GM21526 (cell line): ENCODE data around the gene HES4.
"Not testable (repeated sequence)": the region's sequence is repeated elsewhere in the genome, so short reads cannot be mapped to it uniquely, and the experiment has no call there.

ENCODE experiments used
- ATAC-seq: cut with Tn5 transposase; IDR thresholded peaks from one replicate; pipeline ENCODE4 v1.9.1; 2021; ENCODE audit warnings: moderate library complexity; ENCODE audit not compliant: unreplicated experiment, low FRiP score

HES4 gene

DNA sequence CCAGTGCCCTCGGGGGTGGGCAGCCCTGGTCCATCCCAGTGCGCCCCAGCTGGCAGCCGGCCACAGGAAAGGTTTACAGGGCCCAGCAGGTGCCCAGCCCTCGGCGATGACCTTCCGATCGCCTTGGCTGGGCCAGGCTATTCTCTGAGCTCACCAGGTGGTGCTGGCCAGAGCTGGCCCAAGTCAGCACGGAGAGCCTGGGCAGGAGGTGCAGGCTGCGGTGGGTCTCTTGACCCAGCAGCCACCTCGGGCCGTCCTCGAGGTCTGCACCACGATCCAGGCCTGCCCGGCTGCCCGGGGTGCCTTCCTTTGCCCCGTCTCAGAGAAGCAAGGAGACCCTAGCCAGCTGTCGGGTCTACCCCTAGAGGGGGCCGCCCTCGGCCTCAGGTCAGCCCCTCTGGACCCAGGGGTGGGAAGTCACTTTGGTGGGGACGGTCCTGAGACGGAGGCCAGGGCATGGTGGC lies 18.4 kb downstream of the HES4 start:
- no peak for ATAC-seq

DNA sequence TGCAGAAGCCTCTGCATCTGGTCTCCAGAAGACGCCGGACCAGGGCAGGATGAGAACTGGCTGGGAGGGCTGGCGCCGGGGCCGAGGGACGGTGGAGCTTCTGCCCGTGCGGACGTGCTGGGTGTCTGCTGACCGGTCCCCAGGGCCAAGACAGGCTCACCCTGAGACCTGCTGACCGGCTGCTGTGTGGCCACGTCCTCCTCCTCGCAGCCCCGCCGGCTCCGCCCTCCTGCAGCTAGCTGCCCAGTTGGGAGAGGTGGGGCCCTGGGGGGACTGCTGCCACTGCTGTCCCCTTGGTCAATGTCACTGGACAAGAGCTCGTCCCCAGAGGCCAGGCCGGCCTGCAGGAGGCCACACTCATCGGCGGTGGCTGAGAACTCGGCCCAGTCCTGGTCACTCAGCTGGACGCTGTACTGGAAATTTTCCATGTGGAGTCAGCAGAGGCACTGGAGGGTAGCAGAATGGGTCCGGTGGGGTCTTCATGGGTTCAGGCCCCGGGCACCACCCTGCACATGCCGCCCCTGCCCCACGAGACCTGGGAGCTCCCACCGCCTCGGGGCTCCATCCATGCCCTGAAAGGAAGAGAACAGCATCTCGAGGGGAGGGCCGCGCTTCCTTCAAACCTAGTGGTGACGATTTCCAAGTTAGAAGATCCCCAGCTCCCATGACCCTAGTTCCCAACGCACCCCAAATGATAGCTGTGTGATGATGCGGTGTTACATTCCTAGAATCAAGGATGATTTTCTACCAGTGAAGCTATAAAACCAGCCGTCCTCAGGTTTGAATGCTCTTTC lies 19.1 kb downstream of the HES4 start:
- ATAC-seq, result no peak

DNA sequence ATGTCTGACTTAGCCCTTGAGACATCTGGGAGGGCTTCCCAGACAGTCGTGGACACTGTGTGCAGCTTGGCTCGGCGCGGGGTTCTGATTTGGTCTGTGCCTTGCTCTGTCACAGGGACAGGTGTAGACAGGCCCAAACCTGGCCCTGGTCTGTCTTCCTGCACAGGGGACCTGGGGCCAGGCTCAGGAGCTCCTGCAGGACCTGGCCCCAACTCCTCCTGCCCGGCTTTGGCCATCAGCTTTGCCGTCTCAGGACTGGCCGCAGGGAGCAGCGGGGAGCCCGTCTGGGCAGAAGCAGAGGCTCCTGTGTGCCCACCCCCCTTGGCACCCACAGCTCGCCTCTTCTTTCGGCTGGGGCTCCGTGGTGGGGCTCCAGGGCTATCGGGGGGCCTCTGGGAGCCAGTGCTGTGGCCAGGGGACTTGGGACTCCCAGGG lies 19.7 kb downstream of the HES4 start:
- ATAC-seq, result no peak

DNA sequence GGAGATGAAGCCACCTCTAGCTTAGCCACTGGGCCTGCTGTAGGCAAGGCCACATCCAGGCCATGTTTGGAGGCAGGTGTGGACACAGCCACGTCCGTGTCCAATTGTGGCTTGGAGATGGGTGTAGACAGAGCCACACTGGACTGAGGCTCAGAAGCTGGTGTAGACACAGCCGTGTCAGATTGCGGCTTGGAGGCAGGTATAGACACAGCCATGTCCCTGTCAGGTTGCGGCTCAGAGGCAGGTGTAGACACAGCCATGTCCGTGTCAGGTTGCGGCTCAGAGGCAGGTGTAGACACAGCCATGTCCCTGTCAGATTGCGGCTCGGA lies 20.2 kb downstream of the HES4 start:
- ATAC-seq, result no peak

DNA sequence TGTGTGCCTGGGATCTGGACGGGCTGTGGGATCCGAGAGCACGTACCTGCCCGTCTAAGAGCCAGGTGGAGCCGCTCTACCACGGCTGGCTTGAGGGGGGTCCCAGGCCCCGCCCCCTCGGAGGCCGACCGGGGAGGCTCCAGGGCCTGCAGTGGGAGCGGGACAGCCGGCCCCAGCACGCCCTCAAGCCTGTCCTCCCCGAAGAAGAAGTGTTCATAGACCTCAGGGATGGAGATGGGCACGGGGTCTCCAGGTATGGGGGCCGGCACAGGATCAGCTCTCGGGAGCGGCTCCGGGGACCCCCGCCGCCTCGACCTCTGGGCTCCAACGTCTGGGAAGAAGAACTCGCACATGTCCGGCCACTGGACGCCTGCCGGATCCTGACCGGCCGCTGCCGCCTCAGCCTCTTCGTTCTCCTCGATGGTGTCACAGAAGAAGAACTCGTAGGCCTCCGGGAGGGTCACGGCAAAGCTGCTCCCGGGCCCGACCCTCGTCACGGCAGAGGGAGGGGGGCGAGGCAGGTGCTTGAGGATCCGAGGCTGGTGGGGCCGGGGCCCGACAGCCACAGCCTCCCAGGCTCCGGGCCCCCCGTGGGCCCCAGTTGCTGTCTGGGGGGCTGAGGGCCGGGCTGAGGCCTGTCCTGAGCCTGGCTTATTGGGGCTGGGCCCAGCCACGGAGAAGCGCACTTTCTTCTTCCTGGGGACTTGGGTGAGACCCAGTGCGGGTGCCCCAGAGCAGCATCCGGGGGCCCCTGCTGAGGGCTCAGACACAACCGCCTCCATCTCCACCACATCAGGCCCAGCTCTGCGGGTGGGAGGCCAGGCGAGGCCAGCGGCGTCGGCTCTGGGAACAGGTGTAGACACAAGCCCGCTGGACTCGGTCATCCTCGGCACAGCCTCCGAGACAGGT lies 20.8 kb downstream of the HES4 start:
- no peak for ATAC-seq

DNA sequence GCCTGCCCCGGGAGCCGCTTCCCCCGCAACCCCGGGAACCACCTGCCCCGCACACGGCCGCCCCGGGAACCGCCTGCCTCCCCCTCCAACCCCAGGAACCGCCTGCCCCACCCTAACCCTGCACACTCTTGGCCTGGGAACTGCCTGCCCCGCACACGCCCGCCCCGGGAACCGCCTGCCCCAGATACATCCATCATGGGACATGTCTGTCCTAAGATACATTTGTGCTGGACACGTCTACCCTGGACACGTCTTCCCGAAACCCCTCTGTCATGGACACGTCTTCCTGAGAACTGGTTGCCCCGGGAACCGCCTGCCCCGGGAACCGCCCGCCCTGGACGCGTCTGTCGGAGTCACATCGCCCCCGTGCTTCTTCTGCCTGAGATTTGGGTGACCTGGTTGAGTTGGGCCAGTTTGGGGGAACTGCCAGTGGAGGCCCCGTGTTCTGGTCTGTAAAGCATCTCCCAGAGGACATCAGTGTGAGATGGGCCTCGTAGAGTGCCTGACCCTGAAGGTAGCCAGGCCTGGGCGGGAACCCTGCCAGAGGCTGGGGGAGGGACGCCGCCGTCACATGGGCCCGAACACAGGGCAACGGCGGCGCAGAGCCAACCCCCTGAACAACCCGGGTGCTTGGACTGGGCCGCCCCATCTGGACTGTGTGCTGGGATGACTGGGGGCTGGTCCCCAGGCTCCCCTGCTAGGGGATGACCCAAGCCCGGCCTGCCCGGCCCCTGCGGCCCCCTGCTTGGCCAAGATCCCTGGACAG lies 21.6 kb downstream of the HES4 start:
- no peak for ATAC-seq

DNA sequence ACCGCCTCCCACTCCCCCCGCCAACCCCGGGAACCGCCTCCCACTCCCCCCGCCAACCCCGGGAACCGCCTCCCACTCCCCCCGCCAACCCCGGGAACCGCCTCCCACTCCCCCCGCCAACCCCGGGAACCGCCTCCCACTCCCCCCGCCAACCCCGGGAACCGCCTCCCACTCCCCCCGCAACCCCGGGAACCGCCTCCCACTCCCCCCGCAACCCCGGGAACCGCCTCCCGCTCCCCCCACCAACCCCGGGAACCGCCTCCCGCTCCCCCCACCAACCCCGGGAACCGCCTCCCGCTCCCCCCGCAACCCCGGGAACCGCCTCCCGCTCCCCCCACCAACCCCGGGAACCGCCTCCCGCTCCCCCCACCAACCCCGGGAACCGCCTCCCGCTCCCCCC lies 23.1 kb downstream of the HES4 start:
- not testable (repeated sequence) for ATAC-seq

DNA sequence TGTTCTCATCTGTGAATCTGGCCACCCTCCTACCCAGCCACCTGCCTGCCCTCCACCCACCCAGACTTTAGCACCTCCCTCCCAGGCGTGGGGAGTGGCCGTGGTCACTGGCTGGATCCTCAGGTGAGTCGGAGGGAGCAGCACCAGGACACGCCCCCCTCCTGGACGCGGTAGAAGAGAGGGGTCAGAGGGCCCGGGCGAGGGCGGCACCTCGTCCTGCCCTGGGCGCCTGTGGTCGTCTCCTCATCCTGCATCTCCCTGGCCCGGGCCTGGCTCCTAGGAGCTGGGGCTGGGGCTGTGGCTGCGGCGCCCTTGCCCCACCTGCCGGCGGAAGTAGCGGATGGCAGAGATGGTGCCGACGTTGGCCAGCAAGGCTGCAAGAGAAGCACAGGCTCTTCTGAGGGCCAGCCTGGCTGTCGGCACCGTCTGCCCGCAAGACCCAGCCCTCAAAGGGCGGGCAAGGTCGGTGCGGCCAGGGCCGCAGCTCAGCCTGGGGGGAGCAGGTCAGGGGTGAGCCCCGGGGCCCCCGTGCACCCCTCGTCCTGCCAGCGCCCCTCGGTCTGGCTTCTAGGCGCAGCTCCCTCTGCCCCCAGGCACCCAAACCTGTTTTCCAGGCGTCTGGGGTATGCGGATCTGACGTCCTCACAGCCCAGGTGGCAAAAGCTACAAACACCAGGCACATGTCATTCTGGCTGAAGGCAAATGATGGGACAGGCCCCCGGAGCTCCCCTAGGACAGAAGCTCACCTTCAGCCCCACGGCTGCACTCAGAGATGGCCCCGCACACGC lies 23.8 kb downstream of the HES4 start:
- no peak for ATAC-seq

DNA sequence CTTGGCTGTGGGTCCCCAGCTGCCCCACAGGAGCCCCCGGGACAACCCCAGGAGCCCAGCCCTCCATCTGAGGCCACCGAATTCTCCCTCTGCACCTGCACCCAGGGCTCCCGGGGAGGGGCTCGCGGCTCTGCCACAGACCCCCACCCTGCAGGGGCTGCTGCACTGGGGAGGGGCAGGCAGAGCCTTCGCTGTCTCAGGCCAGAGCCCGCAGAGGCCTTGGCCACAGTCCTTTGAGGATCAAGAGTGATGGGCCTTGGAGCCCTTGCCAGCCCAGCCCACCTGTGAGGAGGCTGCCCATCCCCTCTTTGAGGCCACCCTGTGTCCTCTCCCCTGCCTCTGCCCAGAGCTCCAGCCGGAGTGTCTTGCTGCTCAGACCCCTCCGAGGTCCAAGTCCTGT lies 24.5 kb downstream of the HES4 start:
- no peak for ATAC-seq

DNA sequence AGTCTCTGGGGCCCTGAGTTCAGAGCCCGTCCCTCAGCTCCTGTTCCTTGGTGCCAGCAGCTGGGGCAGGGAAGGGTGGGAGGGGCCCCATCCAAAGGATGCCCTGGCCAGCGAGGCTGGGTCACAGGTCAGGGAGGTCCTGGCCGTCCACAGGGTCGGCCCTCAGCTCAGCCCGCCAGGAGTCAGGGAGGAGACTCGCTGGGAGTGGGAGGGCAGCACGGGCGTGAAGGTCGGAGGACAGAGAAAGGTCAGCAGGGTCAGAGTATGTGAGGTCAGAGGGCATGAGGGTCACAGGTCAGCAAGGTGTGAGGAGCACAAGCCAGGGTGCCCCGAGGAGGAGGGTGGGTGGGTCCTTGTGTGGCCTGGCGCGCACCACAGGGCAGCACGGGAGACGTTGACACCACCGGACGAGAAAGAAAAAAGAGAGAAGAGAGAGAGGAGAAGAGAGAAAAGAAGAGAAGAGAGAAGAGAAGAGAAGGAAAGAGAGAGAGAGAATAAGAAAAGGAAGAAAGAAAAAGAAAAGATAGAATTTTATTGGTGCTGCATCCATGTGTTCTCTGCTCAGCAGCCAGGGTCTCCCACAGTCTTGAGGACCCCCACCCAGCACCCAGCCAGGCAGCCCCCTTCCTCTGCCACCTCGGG lies 25.1 kb downstream of the HES4 start:
- no peak for ATAC-seq

DNA sequence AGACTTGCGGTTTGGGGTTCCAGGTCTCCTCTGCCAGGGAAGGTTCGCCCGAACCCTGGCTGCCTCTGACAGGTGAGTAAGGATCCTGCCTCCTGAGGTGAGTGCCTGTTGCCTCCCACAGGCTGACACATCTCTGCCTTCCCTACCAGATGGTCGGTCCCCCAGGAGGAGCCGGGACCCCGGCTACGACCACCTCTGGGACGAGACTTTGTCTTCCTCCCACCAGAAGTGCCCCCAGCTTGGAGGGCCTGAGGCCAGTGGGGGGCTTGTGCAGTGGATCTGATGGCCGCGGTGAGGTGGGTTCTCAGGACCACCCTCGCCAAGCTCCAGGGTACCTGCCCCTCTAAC lies 25.6 kb downstream of the HES4 start:
- no peak for ATAC-seq

DNA sequence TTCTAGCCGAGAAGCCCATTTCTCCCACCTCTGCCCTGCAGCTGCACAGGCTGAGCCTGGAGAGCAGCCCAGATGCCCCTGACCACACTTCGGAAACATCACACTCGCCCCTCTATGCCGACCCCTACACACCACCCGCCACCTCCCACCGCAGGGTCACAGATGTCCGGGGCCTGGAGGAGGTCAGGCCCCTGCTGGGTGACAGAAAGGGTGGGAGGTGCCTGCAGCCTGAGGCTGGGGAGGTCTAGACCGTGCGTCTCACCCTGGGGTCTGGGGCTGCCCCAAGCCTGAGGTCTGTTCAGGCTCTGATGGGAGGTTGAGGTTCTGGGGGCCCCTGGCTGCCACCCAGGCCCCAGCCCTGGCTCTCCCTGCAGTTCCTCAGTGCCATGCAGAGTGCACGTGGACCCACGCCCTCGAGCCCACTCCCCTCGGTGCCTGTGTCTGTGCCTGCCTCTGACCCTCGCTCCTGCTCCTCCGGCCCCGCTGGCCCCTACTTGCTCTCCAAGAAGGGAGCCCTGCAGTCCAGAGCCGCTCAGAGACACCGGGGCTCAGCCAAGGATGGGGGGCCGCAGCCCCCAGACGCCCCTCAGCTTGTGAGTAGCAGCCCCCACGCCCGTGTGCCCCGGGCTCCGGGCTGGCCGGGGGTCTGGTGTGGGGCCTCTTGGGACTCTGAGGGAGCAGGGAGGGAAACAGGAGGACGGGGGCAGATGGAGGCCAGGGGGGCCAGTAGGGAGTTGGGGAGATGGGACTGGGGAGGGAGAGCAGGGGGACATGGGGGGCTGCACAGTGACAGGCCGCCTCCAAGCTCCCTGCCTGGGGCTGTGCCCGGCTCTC lies 26.2 kb downstream of the HES4 start:
- no peak for ATAC-seq

DNA sequence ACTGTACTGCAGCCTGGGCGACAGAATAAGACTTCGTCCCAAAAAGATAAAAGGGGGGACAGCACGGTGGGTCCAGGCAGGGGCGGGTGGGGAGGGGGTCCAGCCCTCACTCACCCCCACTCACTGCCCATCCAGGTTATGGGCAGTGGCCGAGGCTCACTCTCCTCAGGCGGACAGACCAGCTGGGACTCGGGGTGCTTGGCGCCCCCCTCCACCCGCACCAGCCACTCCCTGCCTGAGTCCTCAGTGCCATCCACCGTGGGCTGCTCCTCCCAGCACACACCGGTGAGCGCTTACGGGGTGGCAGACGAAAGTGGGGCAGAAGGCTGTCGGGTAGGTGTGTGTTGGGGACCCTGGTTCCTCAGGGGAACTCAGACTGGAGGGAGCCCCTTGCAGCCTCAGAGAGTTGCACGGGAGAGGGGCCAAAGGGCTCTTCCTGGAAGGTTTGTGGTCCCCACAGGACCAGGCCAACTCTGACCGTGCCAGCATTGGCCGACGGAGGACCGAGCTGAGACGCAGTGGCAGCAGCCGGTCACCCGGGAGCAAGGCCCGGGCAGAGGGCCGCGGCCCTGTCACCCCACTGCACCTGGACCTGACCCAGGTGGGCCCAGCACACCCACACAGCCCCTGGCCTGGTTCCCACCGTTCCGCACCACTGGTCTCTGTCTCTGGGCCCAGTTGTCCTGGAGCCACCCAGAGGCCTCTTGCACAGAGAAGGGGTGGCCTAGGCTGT lies 27.0 kb downstream of the HES4 start:
- ATAC-seq, result no peak

DNA sequence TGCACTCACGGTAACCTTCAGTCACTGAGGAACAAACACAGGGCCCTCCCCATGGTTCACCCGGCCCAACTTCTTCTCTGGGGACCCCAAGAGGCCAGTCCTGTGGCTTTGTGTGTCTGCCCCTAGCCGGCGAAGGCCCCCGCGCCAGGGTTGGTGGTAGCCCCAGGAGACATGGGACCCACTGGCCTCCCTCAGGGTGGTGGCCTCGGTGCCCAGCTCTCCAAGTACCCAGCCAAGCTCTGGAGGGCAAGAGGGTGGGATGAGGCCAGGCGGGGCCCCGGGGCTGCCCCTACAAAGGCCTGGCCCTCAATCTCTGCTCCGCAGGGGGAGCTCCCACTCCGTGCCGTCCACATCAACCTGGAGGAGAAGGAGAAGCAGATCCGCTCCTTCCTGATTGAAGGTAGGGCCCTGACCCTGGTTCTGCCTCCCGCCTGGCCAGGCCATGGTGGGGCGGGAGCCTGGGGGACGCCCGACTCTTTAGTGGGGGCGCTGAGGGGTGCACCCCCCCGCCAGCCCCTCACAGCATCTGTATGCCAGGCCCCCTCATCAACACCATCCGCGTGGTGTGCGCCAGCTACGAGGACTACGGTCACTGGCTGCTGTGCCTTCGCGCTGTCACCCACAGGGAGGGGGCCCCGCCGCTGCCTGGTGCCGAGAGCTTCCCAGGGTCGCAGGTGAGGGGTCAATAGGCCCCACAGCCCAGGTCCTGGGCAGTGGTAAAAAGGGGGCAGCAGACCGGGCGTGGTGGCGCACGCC lies 28.0 kb downstream of the HES4 start:
- ATAC-seq, result no peak

DNA sequence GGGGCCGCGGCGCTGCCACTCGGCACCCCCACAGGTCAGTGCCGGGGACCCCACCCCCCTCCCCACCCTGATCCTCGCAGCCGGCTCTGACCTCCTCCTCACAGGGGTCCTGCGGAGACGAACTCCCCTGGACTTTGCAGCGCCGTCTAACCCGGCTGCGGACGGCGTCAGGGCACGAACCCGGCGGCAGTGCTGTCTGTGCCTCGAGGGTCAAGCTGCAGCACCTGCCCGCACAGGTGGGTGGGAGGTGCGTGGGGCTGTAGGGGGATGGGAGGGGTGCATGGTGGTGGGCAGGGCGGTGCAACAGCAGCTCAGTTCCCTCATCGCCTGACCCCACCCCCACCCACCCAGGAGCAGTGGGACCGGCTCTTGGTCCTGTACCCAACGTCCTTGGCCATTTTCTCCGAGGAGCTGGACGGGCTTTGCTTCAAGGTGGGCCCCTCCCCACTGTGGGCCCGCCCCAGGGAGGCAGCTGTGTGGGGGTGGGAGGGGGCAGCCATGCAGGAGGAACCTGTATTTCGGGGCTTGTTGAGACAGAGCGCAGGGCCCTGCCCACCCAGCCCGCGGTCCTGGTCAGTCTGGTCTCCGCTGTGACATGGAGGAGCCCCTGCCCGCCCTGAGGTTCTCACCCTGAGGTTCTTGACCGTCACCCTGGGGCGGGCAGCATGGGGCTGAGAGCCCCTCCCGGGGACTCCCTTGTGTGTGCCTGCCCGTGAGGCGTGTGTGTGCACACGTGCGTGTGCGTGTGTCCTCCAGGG lies 28.7 kb downstream of the HES4 start:
- ATAC-seq, result no peak

DNA sequence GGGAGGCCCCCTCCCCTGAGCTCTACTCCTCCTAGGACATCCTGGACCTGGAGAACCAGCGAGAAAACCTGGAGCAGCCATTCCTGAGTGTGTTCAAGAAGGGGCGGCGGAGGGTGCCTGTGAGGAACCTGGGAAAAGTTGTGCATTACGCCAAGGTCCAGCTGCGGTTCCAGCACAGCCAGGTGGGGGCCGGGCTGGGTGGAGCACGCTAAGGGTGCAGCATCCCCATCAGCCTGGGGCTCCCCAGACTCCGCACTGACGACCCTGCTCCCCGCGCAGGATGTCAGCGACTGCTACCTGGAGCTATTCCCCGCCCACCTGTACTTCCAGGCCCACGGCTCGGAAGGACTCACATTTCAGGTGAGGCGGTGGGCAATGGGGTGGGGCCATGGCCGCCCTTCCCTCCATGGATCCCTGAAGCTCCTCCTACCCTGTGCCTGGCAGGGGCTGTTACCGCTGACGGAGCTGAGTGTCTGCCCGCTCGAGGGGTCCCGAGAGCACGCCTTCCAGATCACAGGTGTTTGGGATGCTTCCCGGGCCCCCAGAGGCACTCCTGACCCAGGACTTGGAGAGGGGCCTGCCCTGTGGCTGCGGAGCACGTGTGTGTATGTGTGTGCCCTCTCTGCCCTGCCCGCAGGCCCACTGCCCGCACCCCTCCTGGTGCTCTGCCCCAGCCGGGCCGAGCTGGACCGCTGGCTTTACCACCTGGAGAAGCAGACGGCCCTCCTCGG lies 29.5 kb downstream of the HES4 start:
- ATAC-seq, result no peak
